NCI-H2107 treated with DMSO at 0.1 percent for 48 hours (cell line): ENCODE measurements around the gene LBHD1.
A peak's percentile ranks its signal among the peaks of the same experiment; 100 is the strongest.
"Not testable (repeated sequence)": the region's sequence is repeated elsewhere in the genome, so short reads cannot be mapped to it uniquely, and the experiment has no call there.

ENCODE experiments used
- DNase-seq: peaks from one replicate; lab custom pipeline; 2025; ENCODE audit not compliant: unreplicated experiment; lab: John Stamatoyannopoulos, UW

Gene LBHD1

GRCh38 chr11:62665075-62665598 is 6.9 kb downstream of the LBHD1 start, which contains the start of the genes C11orf98 and CSKMT:
Gene C11orf98, minus strand, starts transcription at chr11:62665210. Its CDS starts 41 bp downstream, at chr11:62665169.
Gene CSKMT, plus strand, starts transcription at chr11:62665312. Its CDS starts 568 bp downstream, at chr11:62665880.
- DNase-seq, result peak; percentile 78

- DNase-seq, result peak; percentile 41
These were observed 7.5 kb downstream of the LBHD1 start for GRCh38 chr11:62664405-62665074.

GRCh38 chr11:62656796-62657429 is 15.2 kb downstream of the LBHD1 start:
- DNase-seq, result no peak

GRCh38 chr11:62654297-62654696 is 17.8 kb downstream of the LBHD1 start:
- no peak for DNase-seq

GRCh38 chr11:62652161-62653006 is 19.7 kb downstream of the LBHD1 start:
- DNase-seq, result no peak

GRCh38 chr11:62650283-62650682 is 21.8 kb downstream of the LBHD1 start:
- DNase-seq, result not testable (repeated sequence)

- DNase-seq, result no peak
These were observed 22.6 kb downstream of the LBHD1 start for GRCh38 chr11:62649486-62649885.

GRCh38 chr11:62648967-62649364 is 23.1 kb downstream of the LBHD1 start:
- no peak for DNase-seq

- DNase-seq, result no peak
These were observed 23.7 kb downstream of the LBHD1 start for GRCh38 chr11:62648185-62648966.

- no peak for DNase-seq
These were observed 24.5 kb downstream of the LBHD1 start for GRCh38 chr11:62647609-62648005.

GRCh38 chr11:62646825-62647608 is 25.1 kb downstream of the LBHD1 start:
- no peak for DNase-seq

- peak; percentile 95 for DNase-seq
These were observed 25.9 kb downstream of the LBHD1 start, which contains the start of gene GANAB for GRCh38 chr11:62645946-62646824. Gene GANAB, minus strand, starts transcription at chr11:62646613. Its CDS starts 14 bp downstream, at chr11:62646599.

GRCh38 chr11:62645671-62645945 is 26.5 kb downstream of the LBHD1 start:
- DNase-seq, result no peak

GRCh38 chr11:62644220-62644619 is 27.8 kb downstream of the LBHD1 start:
- no peak for DNase-seq

GRCh38 chr11:62632492-62632891 is 39.6 kb downstream of the LBHD1 start:
- no peak for DNase-seq

- DNase-seq, result no peak
These were observed 44.4 kb downstream of the LBHD1 start for GRCh38 chr11:62627713-62628112.

GRCh38 chr11:62622476-62623089 is 49.5 kb downstream of the LBHD1 start:
- DNase-seq, result no peak
